ENCODE data around the gene RNF212. TPM values are rescaled to one million over a fixed set of nuclear protein-coding genes. Genes with fewer than 3 reads are reported as not detected.

Gene RNF212
- total and polyA plus RNA-seq, 2 donors (not counting 3 experiments of a cell fraction or from before 2014, with no cell fraction given) = 2.3 to 2.8 TPM

DNA sequence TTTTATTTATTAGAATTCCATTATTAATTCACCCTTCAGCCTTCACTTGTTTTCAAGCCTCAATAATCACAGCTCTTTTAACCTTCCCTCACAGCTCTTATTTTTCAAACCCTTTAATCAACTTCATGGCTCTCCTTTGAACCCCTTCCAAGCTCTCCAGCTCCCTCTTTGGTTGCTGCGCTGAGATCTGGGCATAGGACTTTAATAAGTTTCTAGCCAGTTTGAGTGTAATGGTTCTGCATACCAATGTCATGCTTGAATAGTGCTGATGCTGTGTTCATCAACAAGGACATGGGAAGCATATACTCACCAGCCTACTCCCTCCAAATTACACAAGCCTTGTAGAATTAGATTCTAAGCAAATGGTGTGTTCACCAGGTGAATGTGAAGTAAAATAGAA, 3.5 kb upstream of the RNF212 start:
- H3K4me1 ChIP-seq (ENCODE audit: control insufficient read depth, extremely low read depth, insufficient read depth, low read length) = no peaks in the 10 kb centered on the region
- no TSS peak for BruUV-seq (replicated peaks)
- TF ChIP-seq FOS (IDR thresholded peaks at IDR 0.05; ENCODE audit: borderline replicate concordance, insufficient read depth, low read length) = no peak
- H3K79me2 ChIP-seq (ENCODE audit: control insufficient read depth, insufficient read depth, low read length) = no peaks in the 10 kb centered on the region
- no peaks in the 10 kb centered on the region for H3K36me3 ChIP-seq (ENCODE audit: control insufficient read depth in 2 of 2, extremely low read depth in 1 of 2, insufficient read depth in 2 of 2, low read length in 2 of 2)
- no peak overlapping the region for H3K4me2 ChIP-seq (ENCODE audit: insufficient read depth, low read length)
- POLR2A ChIA-PET = no interaction called here
- H3K27me3 ChIP-seq (ENCODE audit: control insufficient read depth in 2 of 2, insufficient read depth in 2 of 2, low read length in 2 of 2) = peaks cover 5 to 13% of the 10 kb centered on the region in 2 experiments
- H3K9ac ChIP-seq (replicated peaks; ENCODE audit: extremely low read depth, insufficient read depth, low read length) = no peak overlapping the region
- no peak overlapping the region for H3K27ac ChIP-seq (ENCODE audit: insufficient read depth, low read depth, low read length)
- CTCF ChIA-PET = interaction anchor here (1.1 to 1.3 kb wide), 4 partner anchors 9 to 151 kb away, joined by 3 to 8 read pairs (median 4); partner anchors contain the start of gene FGFRL1
- intact Hi-C loops (cut with micrococcal nuclease) (no loop called here), dilution Hi-C loops (cut with MboI; ENCODE audit: extremely low pct_ligation_motif_present, low sequenced_read_pairs) (no loop called here)
- FAIRE-seq = peak; percentile 8
- no peaks in the 10 kb centered on the region for H3K9me1 ChIP-seq (replicated peaks; ENCODE audit: control insufficient read depth, extremely low read depth, insufficient read depth, low read length)
- H2AFZ ChIP-seq (ENCODE audit: low read depth, low read length) = no peak overlapping the region
- no peaks in the 10 kb centered on the region for H4K20me1 ChIP-seq (replicated peaks; ENCODE audit: control insufficient read depth, extremely low read depth, insufficient read depth, low read length)
- no peak overlapping the region for H3K4me3 ChIP-seq (replicated peaks in 1 of 3; ENCODE audit: insufficient read depth in 1 of 3, low read depth in 1 of 3, low read length in 3 of 3)
- DNase-seq (ENCODE audit: low read depth, low spot score) = no peak
- no peaks in the 10 kb centered on the region for H3K9me3 ChIP-seq (replicated peaks; ENCODE audit: control insufficient read depth, insufficient read depth, low read length)

GRCh38 chr4:1115528-1116293, 2.3 kb upstream of the RNF212 start:
- Histone ChIP-seq H4K20me1 (replicated peaks; ENCODE audit: control insufficient read depth, extremely low read depth, insufficient read depth, low read length) (no peaks in the 10 kb centered on the region), H3K4me3 (replicated peaks in 1 of 3; ENCODE audit: insufficient read depth in 1 of 3, low read depth in 1 of 3, low read length in 3 of 3) (no peak overlapping the region), H3K36me3 (ENCODE audit: control insufficient read depth in 2 of 2, extremely low read depth in 1 of 2, insufficient read depth in 2 of 2, low read length in 2 of 2) (no peaks in the 10 kb centered on the region), H3K4me1 (ENCODE audit: control insufficient read depth, extremely low read depth, insufficient read depth, low read length) (no peaks in the 10 kb centered on the region), H3K4me2 (ENCODE audit: insufficient read depth, low read length) (no peak overlapping the region), H3K9me1 (replicated peaks; ENCODE audit: control insufficient read depth, extremely low read depth, insufficient read depth, low read length) (no peaks in the 10 kb centered on the region), H3K27ac (ENCODE audit: insufficient read depth, low read depth, low read length) (no peak overlapping the region), H2AFZ (ENCODE audit: low read depth, low read length) (no peak overlapping the region), H3K79me2 (ENCODE audit: control insufficient read depth, insufficient read depth, low read length) (no peaks in the 10 kb centered on the region), H3K27me3 (ENCODE audit: control insufficient read depth in 2 of 2, insufficient read depth in 2 of 2, low read length in 2 of 2) (peaks cover 6 to 8% of the 10 kb centered on the region in 2 experiments), H3K9ac (replicated peaks; ENCODE audit: extremely low read depth, insufficient read depth, low read length) (no peak overlapping the region), H3K9me3 (replicated peaks; ENCODE audit: control insufficient read depth, insufficient read depth, low read length) (no peaks in the 10 kb centered on the region)
- CTCF ChIA-PET = interaction anchor here (0.5 to 1.3 kb wide), 6 partner anchors 8 to 171 kb away, joined by 3 to 8 read pairs (median 4); partner anchors contain the start of gene FGFRL1
- intact Hi-C loops (cut with micrococcal nuclease) (no loop called here), dilution Hi-C loops (cut with MboI; ENCODE audit: extremely low pct_ligation_motif_present, low sequenced_read_pairs) (no loop called here)
- FAIRE-seq (no peak), DNase-seq (ENCODE audit: low read depth, low spot score) (no peak)
- BruUV-seq (replicated peaks) = no TSS peak
- TF ChIP-seq POLR2AphosphoS5 (IDR thresholded peaks at IDR 0.05; ENCODE audit: insufficient read depth, low read depth, low read length) (no peak), FOS (IDR thresholded peaks at IDR 0.05; ENCODE audit: borderline replicate concordance, insufficient read depth, low read length) (no peak), EZH2 (IDR thresholded peaks at IDR 0.05; ENCODE audit: borderline replicate concordance, low read depth, low read length, severe bottlenecking) (no peak), JUN (IDR thresholded peaks at IDR 0.05; ENCODE audit: borderline replicate concordance, insufficient read depth, insufficient read length, low read depth) (no peak), POLR2A (IDR thresholded peaks at IDR 0.05; ENCODE audit: low read depth, low read length) (no peak), MYC (IDR thresholded peaks at IDR 0.05; ENCODE audit: low read depth, low read length) (no peak), GATA2 (IDR thresholded peaks at IDR 0.05; ENCODE audit: insufficient read depth, insufficient read length, low read depth, low read length) (no peak)
- TF ChIP-seq, protein P1, sequence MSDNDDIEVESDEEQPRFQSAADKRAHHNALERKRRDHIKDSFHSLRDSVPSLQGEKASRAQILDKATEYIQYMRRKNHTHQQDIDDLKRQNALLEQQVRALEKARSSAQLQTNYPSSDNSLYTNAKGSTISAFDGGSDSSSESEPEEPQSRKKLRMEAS (IDR thresholded peaks at IDR 0.05; ENCODE audit: insufficient read depth, insufficient read length) = no peak
- TF ChIP-seq, protein P2, sequence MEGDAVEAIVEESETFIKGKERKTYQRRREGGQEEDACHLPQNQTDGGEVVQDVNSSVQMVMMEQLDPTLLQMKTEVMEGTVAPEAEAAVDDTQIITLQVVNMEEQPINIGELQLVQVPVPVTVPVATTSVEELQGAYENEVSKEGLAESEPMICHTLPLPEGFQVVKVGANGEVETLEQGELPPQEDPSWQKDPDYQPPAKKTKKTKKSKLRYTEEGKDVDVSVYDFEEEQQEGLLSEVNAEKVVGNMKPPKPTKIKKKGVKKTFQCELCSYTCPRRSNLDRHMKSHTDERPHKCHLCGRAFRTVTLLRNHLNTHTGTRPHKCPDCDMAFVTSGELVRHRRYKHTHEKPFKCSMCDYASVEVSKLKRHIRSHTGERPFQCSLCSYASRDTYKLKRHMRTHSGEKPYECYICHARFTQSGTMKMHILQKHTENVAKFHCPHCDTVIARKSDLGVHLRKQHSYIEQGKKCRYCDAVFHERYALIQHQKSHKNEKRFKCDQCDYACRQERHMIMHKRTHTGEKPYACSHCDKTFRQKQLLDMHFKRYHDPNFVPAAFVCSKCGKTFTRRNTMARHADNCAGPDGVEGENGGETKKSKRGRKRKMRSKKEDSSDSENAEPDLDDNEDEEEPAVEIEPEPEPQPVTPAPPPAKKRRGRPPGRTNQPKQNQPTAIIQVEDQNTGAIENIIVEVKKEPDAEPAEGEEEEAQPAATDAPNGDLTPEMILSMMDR (IDR thresholded peaks at IDR 0.05; ENCODE audit: extremely low read depth in 1 of 2, insufficient read depth in 1 of 2, low read depth in 1 of 2, low read length in 2 of 2) = no peak
- POLR2A ChIA-PET = no interaction called here
